OCI-LY3 (cell line): ENCODE data around the gene CDK5R2.

ENCODE experiments used
- CTCF ChIP-seq: fragments of 200-600, 300-600 bp; sonication (generic); IDR thresholded peaks from 2 replicates; pipeline ENCODE4 v1.5.1; 2014; ENCODE audit warnings: antibody characterized with exemption, low read length, low read depth
- EZH2phosphoT487 ChIP-seq: fragments of 200-600 bp; shearing (Covaris generic); IDR thresholded peaks from 2 replicates; pipeline ENCODE4 v1.6.1; 2018; ENCODE audit warnings: antibody characterized with exemption, mixed run types, low read depth

GRCh38 chr2:219002395-219003266 is 43.2 kb downstream of the CDK5R2 start:
- TF ChIP-seq CTCF (no peak), EZH2phosphoT487 (no peak)
